Measurements from ENCODE around the gene NTRK1. TPM values are rescaled to one million over a fixed set of nuclear protein-coding genes. Genes with fewer than 3 reads are reported as not detected.

The NTRK1 gene
- total RNA-seq, 2 donors from 2014 or later = 0.59 to 31.4 TPM

DNA sequence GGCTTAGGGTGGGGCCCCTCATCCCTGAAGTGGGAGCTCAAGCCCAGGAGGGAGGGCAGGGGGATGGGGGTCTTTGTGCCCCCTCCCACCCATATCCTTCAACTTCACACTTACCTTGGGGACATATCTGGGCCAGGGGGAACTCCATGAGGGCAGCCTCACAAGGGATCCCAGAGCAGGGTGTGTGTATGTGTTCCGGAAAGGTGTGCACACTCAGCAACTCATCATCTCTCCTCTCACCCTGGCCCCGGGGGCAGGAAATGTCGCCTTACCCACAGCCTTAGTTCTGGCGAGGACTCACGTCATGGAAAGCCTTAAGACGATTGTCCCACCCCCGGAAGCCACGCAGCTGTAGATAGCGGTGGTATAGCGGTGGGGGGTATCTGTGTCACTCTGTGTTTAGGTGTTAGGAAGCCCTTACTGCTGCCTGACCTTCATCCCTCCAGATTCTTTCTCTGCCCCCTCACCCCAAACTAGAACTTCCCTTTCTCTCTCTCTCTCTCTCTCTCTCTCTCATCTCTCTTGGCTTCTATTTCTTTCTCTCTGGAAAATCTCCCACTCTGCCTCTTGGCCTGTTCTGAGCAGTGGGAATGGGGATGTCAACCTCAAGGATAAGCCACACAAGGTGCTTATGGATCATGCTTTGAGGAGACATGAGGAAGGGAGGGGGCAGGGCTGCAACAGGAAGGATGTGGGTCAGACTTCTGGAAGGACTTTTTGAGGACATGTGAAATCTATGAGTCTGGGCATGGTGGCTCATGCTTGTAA lies 43.9 kb upstream of the NTRK1 start, which contains the start of gene SH2D2A:
SH2D2A (minus strand) TSS at position 288 of the 768 bp plus-strand sequence; CDS start at position 148, 140 bp downstream.
- TF ChIP-seq POLR2A (IDR thresholded peaks at IDR 0.05) = no peak
- H3K27me3 ChIP-seq (replicated peaks; ENCODE audit: insufficient read depth) = no peaks in the 10 kb centered on the region
- no peaks in the 10 kb centered on the region for H3K36me3 ChIP-seq
- H3K27ac ChIP-seq = peak within 1 kb of the TSS; percentile 57 to 61
- DNase-seq (ENCODE audit: low spot score) = no peak
- peaks cover 5% of the 10 kb centered on the region for H3K4me1 ChIP-seq (replicated peaks)
- intact Hi-C loops (cut with DNase I) = no loop called here
- H3K9me3 ChIP-seq = no peaks in the 10 kb centered on the region
- peak within 1 kb of the TSS in 1 of 2 donors; percentile 5 for H3K4me3 ChIP-seq
- whole genome bisulfite sequencing = 52% methylated on average over 10 of the region's 10 CpGs

GRCh38 chr1:156821801-156822200 lies 38.9 kb upstream of the NTRK1 start:
- 60% methylated on average over 4 of the region's 4 CpGs for WGBS
- no peaks in the 10 kb centered on the region for H3K4me1 ChIP-seq (replicated peaks)
- H3K36me3 ChIP-seq = no peaks in the 10 kb centered on the region
- H3K27me3 ChIP-seq (replicated peaks; ENCODE audit: insufficient read depth) = no peaks in the 10 kb centered on the region
- no peak for DNase-seq (ENCODE audit: low spot score)
- no peak overlapping the region for H3K27ac ChIP-seq
- intact Hi-C loops (cut with DNase I) = no loop called here
- TF ChIP-seq POLR2AphosphoS5 (IDR thresholded peaks at IDR 0.05) (no peak), POLR2A (IDR thresholded peaks at IDR 0.05) (no peak)
- TF ChIP-seq, protein P1, sequence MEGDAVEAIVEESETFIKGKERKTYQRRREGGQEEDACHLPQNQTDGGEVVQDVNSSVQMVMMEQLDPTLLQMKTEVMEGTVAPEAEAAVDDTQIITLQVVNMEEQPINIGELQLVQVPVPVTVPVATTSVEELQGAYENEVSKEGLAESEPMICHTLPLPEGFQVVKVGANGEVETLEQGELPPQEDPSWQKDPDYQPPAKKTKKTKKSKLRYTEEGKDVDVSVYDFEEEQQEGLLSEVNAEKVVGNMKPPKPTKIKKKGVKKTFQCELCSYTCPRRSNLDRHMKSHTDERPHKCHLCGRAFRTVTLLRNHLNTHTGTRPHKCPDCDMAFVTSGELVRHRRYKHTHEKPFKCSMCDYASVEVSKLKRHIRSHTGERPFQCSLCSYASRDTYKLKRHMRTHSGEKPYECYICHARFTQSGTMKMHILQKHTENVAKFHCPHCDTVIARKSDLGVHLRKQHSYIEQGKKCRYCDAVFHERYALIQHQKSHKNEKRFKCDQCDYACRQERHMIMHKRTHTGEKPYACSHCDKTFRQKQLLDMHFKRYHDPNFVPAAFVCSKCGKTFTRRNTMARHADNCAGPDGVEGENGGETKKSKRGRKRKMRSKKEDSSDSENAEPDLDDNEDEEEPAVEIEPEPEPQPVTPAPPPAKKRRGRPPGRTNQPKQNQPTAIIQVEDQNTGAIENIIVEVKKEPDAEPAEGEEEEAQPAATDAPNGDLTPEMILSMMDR (IDR thresholded peaks at IDR 0.05) = no peak
- no peaks in the 10 kb centered on the region for H3K9me3 ChIP-seq
- no peak overlapping the region for H3K4me3 ChIP-seq

- Histone ChIP-seq H3K4me1 (replicated peaks) (no peaks in the 10 kb centered on the region), H3K36me3 (no peaks in the 10 kb centered on the region), H3K4me3 (no peak overlapping the region), H3K9me3 (no peaks in the 10 kb centered on the region), H3K27me3 (replicated peaks; ENCODE audit: insufficient read depth) (no peaks in the 10 kb centered on the region), H3K27ac (no peak overlapping the region)
- DNase-seq (ENCODE audit: low spot score) = no peak
- intact Hi-C loops (cut with DNase I) = no loop called here
- TF ChIP-seq, protein P1 (IDR thresholded peaks at IDR 0.05) = no peak
- TF ChIP-seq POLR2A (IDR thresholded peaks at IDR 0.05) = no peak
- no peak for TF ChIP-seq POLR2AphosphoS5 (IDR thresholded peaks at IDR 0.05)
- WGBS = 78% methylated on average over 1 of the region's 1 CpG
Measured at GRCh38 chr1:156822680-156823079, 38.0 kb upstream of the NTRK1 start.

DNA sequence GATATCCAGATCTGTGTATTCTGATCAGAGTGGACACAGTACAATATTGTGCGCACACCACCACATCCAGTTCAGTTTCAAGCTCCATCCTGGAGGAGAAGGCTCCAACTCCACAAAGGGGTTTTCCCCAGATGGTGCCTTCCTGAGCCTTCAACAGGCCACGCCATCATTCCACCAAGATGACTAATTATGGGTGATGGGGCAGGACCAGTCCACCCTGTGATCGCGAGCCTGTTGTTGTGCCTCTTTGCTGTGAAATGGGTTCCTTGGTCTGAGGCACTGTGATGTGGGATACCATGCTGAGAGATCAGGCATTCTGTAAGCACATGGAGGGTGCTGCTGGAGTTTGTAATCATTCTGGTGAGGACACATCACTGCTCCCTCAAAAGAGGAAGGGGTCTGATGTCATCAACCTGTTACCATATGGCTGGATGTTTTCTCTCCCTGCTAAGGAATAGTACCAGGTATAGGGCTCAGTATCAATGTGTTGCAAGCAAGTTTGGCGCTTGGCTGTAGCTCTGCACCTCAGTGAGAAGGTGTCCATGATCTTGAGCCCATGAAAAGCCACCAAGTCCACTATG lies 37.4 kb upstream of the NTRK1 start:
- 94% methylated on average over 5 of the region's 5 CpGs for WGBS
- DNase-seq (ENCODE audit: low spot score) = no peak
- Histone ChIP-seq H3K36me3 (no peaks in the 10 kb centered on the region), H3K9me3 (no peaks in the 10 kb centered on the region), H3K4me1 (replicated peaks) (no peaks in the 10 kb centered on the region), H3K4me3 (no peak overlapping the region), H3K27me3 (replicated peaks; ENCODE audit: insufficient read depth) (no peaks in the 10 kb centered on the region), H3K27ac (no peak overlapping the region)
- intact Hi-C loops (cut with DNase I) = no loop called here
- TF ChIP-seq POLR2A (IDR thresholded peaks at IDR 0.05) = no peak
- TF ChIP-seq, protein P1 (IDR thresholded peaks at IDR 0.05) = no peak
- no peak for TF ChIP-seq POLR2AphosphoS5 (IDR thresholded peaks at IDR 0.05)

DNA sequence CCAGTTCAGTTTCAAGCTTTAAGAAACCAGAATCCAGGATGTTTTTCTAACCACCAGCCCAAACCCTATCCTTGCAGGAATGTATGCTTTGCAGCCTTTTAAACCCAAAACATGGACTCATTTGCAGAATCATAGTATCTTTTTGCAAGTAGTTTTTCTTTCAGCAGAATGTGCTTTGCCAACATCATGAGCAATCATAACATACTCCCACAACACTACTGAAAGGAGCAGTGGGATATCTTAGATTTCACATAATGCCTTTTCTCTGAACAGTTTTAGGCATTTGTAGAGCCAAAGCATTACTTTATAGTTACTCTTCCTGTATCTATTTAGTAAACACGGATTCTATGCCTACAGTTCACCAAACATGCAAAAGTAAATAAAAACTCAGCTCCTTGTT lies 34.0 kb upstream of the NTRK1 start:
- 46% methylated on average over 1 of the region's 1 CpG for WGBS
- intact Hi-C loops (cut with DNase I) = no loop called here

More for the DNA sequence above, 34.0 kb upstream of the NTRK1 start:
- H3K4me3 ChIP-seq = no peak overlapping the region
- H3K27ac ChIP-seq = no peak overlapping the region
- TF ChIP-seq, protein P1 (IDR thresholded peaks at IDR 0.05) = no peak
- TF ChIP-seq POLR2AphosphoS5 (IDR thresholded peaks at IDR 0.05) (no peak), POLR2A (IDR thresholded peaks at IDR 0.05) (no peak)
- H3K27me3 ChIP-seq (replicated peaks; ENCODE audit: insufficient read depth) = no peaks in the 10 kb centered on the region
- DNase-seq (ENCODE audit: low spot score) = no peak
- no peaks in the 10 kb centered on the region for H3K4me1 ChIP-seq (replicated peaks)
- H3K36me3 ChIP-seq = no peaks in the 10 kb centered on the region
- no peaks in the 10 kb centered on the region for H3K9me3 ChIP-seq

Data from prostate gland (tissue), 2 donors.